Effector memory CD8-positive, alpha-beta T cell (primary cell): ENCODE results near the gene HTRA3.

Experiments used
- ATAC-seq: fragments of 150-1000 bp; cut with Tn5 transposase; replicated peaks from 2 replicates; pipeline ENCODE4 v1.10.0; 2021; ENCODE audit warnings: mild to moderate bottlenecking, moderate library complexity
- DNase-seq, 3 experiments: peaks; one replicate each; pipeline ENCODE4 v3.0.0; 2021
- H3K27ac Mint-ChIP-seq, 2 donors: one replicate each; pipeline ENCODE4 v1.8.0; 2022; ENCODE audit warnings: mild to moderate bottlenecking in 2 of 2, mixed read lengths in 2 of 2, moderate library complexity in 2 of 2
- H3K27me3 Mint-ChIP-seq, 2 donors: one replicate each; pipeline ENCODE4 v1.8.0; 2022; ENCODE audit warnings: mixed read lengths in 2 of 2
- H3K36me3 Mint-ChIP-seq: one replicate; pipeline ENCODE4 v1.8.0; 2022; ENCODE audit warnings: mild to moderate bottlenecking, moderate library complexity, mixed read lengths; ENCODE audit not compliant: insufficient read depth
- H3K4me1 Mint-ChIP-seq, 2 donors: one replicate each; pipeline ENCODE4 v1.8.0; 2022; ENCODE audit warnings: low read depth in 2 of 2, mixed read lengths in 2 of 2
- H3K4me3 Mint-ChIP-seq, 2 donors: one replicate each; pipeline ENCODE4 v1.8.0; 2022; ENCODE audit warnings: mild to moderate bottlenecking in 2 of 2, mixed read lengths in 2 of 2, moderate library complexity in 2 of 2
- H3K9me3 Mint-ChIP-seq, 2 donors: one replicate each; pipeline ENCODE4 v1.8.0; 2022; ENCODE audit warnings: mixed read lengths in 2 of 2

Gene HTRA3

DNA sequence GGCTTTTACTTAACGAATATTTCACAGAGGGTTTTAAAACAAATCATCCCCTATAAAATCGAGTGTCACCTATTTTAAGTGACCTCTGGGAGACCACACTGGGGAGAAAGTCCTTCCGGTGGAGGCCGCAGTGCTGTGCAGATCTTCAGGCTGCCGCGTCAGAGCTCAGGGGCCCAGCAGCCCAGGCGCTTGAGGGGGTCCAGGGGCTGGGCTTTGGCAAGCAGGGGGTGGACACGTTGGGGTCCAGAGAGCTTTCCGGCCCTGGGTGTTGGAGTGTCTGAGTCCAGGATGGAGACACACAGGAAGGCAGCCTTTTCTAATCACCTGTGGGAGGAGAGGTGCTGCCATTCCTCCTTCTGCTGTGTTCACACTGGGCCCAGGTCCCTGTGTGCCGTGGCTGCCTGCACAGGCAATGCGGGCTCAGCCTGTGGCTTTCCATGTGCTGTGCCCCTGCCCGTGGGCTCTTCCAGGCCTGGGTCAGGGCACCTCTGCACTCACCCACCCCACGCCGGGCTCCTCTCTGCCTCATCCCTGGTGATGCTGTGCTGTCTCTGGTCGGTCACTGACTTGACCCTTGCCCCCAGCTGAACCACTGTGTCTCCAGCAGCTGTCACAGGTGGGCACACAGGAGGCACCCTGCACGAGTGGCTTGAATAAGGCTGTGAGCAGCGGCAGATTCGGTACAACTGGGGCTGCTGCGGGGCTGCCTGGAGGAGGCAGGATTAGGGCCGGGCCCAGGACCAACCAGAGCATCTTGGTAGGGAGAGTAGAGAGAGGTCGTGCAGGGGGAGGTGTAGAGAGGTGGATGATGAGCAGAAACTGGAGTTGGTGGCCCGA is 10.0 kb downstream of the HTRA3 start:
- H3K4me3 Mint-ChIP-seq: no peak overlapping the region
- H3K27ac Mint-ChIP-seq: no peak overlapping the region
- H3K4me1 Mint-ChIP-seq: peaks cover 0 to 5% of the 10 kb centered on the region in 2 donors
- H3K27me3 Mint-ChIP-seq: peaks cover 0 to 51% of the 10 kb centered on the region in 2 donors
- ATAC-seq (no peak), DNase-seq (no peak)
- H3K36me3 Mint-ChIP-seq: no peaks in the 10 kb centered on the region
- no peaks in the 10 kb centered on the region for H3K9me3 Mint-ChIP-seq

DNA sequence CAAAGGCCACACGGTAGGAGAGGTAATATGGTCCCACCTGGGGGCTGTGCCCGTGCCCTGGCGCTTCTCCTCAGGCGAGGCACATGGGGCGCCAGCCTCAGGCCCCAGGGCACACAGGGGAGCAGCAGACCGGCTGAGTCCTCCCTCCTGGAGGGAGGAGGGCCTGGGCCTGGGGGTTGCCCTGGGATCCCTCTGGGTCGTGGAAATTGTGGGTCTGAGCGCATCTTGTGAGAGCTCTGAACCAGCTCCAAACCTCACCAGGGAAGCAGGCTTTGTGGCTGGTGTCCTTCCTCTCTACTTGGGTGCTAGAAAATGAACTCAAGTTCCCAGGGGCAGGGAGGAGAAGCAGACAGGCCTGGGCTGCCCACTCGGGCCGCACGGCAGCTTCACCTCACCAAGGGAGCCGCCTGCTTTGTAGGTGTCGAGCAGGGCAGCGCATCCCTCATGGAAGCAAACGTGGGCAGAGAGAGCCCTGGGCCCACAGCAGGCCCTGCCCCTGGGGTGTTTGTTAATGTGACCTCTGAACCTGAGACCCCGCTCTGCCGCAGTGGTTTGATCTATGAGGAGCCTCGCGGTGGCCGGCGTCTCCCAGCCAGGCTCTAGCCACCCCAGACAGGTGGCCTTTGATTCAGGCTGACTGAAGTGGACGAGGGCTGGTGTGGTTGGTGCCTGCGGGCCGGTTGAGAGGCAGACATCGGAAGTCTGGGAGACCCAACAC is 10.8 kb downstream of the HTRA3 start:
- H3K4me3 Mint-ChIP-seq: no peak overlapping the region
- ATAC-seq (no peak), DNase-seq (no peak)
- no peak overlapping the region for H3K27ac Mint-ChIP-seq
- no peaks in the 10 kb centered on the region for H3K9me3 Mint-ChIP-seq
- H3K27me3 Mint-ChIP-seq: peaks cover 3 to 43% of the 10 kb centered on the region in 2 donors
- no peaks in the 10 kb centered on the region for H3K36me3 Mint-ChIP-seq
- H3K4me1 Mint-ChIP-seq: peaks cover 0 to 4% of the 10 kb centered on the region in 2 donors

DNA sequence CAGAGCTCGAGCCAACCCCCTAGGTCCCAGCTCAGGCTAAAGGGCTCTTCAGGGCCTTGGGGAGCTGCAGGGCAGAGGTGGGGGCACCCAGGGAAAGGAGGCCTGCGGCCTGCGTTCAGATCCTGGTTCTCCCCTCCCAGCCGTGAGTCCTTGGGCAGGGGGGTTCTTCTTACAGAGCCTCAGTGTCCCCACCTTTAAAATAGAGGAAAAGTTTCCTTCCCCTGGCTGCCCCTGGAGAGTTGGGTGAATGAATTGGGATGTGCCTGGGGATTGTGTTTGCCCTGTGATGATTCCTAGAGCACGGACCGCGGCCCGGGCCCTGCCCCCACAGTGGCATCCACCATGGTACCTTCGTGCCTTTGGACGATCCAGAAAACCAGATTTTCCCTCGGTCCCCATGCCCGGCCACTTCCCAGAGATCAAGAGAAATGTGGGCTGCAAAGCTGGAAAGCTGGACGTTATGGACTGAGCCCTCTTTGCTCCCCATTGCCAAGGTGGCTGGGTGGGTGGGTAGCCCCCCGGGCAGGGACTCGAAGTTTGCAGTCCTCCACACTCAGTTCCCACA is 11.4 kb downstream of the HTRA3 start:
- Mint-ChIP-seq H3K27me3 (peaks cover 6 to 37% of the 10 kb centered on the region in 2 donors), H3K36me3 (no peaks in the 10 kb centered on the region)

DNA sequence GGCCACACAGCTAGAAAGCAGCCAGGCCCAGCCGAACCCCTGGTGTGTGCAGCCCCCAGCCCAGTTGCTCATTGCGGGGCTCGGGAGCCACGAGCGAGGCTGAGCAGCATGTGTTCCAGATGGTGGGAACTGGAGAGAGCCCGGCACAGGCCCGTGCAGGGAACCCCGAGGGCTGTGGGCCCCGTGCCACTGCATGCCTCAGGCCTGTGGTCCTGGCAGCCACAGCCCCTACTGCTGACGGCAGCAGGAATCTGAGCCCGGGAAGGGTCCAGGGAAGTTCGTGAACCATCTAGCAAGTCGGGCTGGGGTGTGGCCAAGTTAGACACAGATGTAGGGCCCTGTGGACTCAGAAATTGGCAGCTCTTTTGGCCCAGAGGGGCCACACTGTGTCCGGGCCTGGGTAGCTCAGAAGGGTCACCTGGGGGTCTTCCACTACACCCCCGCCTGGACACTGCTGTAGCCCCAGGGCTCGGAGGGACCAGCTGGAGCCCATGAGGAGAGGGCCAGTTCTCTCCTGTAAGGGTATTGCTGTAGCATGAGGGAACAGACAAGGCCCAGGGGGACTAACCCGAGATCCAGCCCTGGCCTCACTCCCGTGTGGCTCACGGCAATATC is 12.1 kb downstream of the HTRA3 start:
- no peak for DNase-seq
- H3K9me3 Mint-ChIP-seq: no peaks in the 10 kb centered on the region
- H3K36me3 Mint-ChIP-seq: no peaks in the 10 kb centered on the region
- ATAC-seq: no peak
- H3K4me3 Mint-ChIP-seq: no peak overlapping the region
- peaks cover 6 to 35% of the 10 kb centered on the region in 2 donors for H3K27me3 Mint-ChIP-seq
- peaks cover 0 to 5% of the 10 kb centered on the region in 2 donors for H3K4me1 Mint-ChIP-seq
- H3K27ac Mint-ChIP-seq: no peak overlapping the region

More for the DNA sequence above, 11.4 kb downstream of the HTRA3 start:
- no peak overlapping the region for H3K27ac Mint-ChIP-seq
- no peaks in the 10 kb centered on the region for H3K9me3 Mint-ChIP-seq
- no peak for DNase-seq
- ATAC-seq: no peak
- peaks cover 0 to 5% of the 10 kb centered on the region in 2 donors for H3K4me1 Mint-ChIP-seq
- H3K4me3 Mint-ChIP-seq: no peak overlapping the region

DNA sequence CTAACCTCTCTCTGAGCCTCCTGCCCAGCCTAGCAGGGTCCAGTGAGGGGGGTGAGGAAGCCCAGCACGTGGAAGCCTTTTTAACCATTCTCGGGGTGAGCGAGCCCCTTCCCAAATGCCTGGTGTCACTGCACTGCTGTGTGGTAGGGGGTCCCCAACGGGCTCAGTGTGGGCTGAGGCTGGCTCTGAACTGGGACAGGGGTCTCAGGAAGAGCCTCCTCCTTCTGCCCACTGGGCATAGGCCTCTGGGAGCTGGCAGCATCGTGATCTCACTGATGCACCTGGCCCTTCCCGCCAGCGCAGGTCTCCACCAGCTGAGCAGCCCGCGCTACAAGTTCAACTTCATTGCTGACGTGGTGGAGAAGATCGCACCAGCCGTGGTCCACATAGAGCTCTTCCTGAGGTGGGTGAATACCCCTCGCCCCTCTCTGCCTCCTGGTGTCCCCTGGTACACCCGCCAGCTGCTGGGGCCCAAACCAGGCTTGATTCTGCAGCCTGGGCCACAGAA is 12.6 kb downstream of the HTRA3 start:
- H3K9me3 Mint-ChIP-seq: no peaks in the 10 kb centered on the region
- ATAC-seq: no peak
- peaks cover 6 to 35% of the 10 kb centered on the region in 2 donors for H3K27me3 Mint-ChIP-seq
- no peaks in the 10 kb centered on the region for H3K36me3 Mint-ChIP-seq
- DNase-seq: no peak
- H3K4me3 Mint-ChIP-seq: no peak overlapping the region
- H3K4me1 Mint-ChIP-seq: peaks cover 0 to 5% of the 10 kb centered on the region in 2 donors
- peak overlapping the region in 1 of 2 donors; percentile 45 for H3K27ac Mint-ChIP-seq

DNA sequence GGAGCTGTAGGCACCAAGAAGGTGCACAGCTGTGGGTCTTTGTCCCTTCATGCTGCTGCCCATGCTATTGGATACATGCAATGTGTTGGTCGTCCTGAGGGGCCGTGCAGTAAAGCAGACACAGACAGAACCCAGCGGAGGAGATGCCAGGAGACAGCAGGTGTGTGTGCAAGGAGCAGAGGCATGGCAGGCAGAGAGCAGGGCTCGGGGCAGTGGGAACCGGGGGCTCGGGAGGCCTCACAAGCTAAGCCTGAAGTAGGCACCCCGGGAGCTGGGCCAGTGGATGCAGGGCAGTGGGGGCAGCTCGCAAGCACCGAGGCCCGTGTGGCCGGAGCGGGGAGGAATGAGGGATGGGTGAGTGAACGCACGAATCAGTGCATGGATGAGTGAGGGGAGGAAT is 13.2 kb downstream of the HTRA3 start:
- no peaks in the 10 kb centered on the region for H3K36me3 Mint-ChIP-seq
- no peak overlapping the region for H3K4me3 Mint-ChIP-seq
- peaks cover 0 to 5% of the 10 kb centered on the region in 2 donors for H3K4me1 Mint-ChIP-seq
- ATAC-seq (no peak), DNase-seq (no peak)
- no peaks in the 10 kb centered on the region for H3K9me3 Mint-ChIP-seq
- H3K27ac Mint-ChIP-seq: peak overlapping the region in 1 of 2 donors; percentile 45
- peaks cover 6 to 31% of the 10 kb centered on the region in 2 donors for H3K27me3 Mint-ChIP-seq

DNA sequence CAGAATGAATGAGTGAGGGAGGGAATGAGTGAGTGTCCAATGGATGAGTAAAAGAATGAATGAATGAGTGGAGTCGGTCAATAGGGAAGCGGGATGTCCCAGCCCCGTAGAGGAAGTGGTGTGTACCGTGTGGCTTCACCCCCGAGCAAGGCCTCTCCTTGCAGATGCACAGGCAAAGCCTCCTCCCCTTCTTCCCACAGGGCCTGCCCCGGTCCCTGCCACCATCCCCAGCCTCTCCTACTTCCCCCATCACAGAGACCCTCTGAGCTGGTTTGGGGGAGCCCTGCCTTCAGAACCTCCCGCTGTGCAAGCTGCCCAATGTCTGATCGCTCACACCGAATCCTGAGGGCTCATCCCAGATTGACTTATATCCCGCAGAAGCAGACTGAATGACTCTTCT is 13.6 kb downstream of the HTRA3 start:
- Mint-ChIP-seq H3K36me3 (no peaks in the 10 kb centered on the region), H3K9me3 (no peaks in the 10 kb centered on the region), H3K4me1 (peaks cover 0 to 5% of the 10 kb centered on the region in 2 donors), H3K27me3 (peaks cover 6 to 30% of the 10 kb centered on the region in 2 donors), H3K27ac (no peak overlapping the region), H3K4me3 (no peak overlapping the region)
- DNase-seq (no peak), ATAC-seq (no peak)

DNA sequence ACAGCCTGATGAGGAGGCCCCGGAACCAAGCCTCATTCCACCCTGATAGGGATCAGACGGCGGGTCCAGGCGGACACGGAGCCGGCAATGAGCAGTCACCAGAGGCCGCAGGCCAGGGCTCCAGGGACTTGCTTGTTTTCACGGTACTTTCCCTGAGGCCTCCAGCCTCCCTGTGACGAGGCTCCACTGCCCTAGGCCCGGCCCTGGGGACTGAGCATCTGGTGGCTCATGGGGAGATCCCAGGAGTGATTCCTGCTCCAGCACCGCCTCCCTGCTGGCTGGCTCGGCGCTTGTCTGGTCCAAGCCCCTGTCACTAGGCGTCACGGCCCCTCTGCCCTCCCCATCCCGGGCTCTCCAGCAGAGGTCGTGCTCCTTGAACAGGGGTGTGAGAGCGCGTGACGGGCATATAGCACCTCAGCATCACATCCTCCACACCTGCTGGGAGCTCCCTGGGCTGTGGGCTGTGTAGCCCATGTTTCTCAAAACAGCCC is 14.1 kb downstream of the HTRA3 start:
- Mint-ChIP-seq H3K4me3 (no peak overlapping the region), H3K9me3 (no peaks in the 10 kb centered on the region), H3K4me1 (peaks cover 0 to 5% of the 10 kb centered on the region in 2 donors), H3K36me3 (no peaks in the 10 kb centered on the region), H3K27ac (no peak overlapping the region), H3K27me3 (peaks cover 6 to 30% of the 10 kb centered on the region in 2 donors)
- DNase-seq: no peak
- ATAC-seq: no peak

DNA sequence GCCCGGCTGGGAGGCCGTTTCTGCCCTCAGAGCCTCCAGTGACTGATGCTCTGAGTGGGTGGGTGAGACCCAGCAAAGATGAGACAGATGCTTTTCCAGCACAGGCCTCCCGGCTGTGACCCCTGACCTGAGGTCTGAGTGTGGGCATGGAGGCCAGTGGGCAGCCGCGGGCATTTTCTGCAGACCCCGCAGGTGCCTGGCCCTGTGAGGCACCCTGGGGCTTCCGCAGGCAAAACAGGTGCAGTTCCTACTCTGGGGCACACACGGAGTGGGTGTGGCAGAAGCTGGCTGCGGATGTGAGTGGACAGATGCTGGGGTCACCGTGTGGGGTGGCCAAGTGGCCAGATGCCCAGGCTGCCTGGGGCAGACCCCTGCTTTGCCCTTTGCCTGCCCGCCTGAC is 14.8 kb downstream of the HTRA3 start:
- H3K36me3 Mint-ChIP-seq: no peaks in the 10 kb centered on the region
- DNase-seq (no peak), ATAC-seq (no peak)
- H3K4me1 Mint-ChIP-seq: peaks cover 0 to 3% of the 10 kb centered on the region in 2 donors
- no peak overlapping the region for H3K4me3 Mint-ChIP-seq
- no peaks in the 10 kb centered on the region for H3K9me3 Mint-ChIP-seq
- H3K27me3 Mint-ChIP-seq: peaks cover 6 to 30% of the 10 kb centered on the region in 2 donors
- no peak overlapping the region for H3K27ac Mint-ChIP-seq

DNA sequence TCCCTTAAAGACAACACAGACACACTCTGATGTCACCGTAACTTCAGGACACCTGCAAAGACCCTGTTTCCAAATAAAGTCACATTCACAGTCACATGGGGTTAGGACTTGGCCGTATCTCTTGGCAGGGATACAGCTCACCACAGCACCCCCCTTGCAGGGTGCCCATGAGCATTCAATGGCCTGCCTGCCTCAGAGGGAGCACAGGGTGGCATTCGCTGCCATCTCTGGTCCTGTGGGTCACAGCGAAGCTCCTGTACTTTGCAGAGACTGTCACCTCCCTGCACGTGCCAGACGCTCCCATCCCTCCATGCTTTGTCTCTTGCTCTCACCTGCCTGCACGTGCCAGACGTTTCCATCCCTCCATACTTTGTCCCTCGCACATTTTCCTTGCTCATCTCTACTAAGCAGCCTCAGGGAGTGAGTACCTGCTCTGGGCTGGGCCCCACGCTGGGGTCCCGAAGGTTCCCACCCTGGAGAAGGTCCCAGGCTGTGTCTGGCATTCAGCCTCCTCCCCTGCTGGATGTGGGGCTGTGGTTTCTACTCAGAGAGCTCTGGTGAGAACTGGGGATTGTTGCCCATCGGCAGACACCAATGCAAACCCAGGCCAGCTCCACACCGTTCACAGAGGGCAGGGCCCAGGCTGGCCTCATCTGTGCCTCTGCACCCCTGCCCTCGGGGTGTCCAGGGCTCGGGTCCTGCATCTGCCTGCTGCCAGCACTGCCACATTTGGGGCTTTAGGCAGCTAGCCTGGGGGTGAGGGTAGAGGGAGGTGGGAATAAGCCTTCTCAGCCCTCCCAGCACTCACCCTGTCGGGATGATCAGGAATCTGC is 15.8 kb downstream of the HTRA3 start:
- Mint-ChIP-seq H3K4me3 (no peak overlapping the region), H3K4me1 (peaks cover 0 to 3% of the 10 kb centered on the region in 2 donors), H3K36me3 (no peaks in the 10 kb centered on the region), H3K27me3 (peaks cover 6 to 30% of the 10 kb centered on the region in 2 donors), H3K27ac (no peak overlapping the region), H3K9me3 (no peaks in the 10 kb centered on the region)
- DNase-seq (no peak), ATAC-seq (no peak)

DNA sequence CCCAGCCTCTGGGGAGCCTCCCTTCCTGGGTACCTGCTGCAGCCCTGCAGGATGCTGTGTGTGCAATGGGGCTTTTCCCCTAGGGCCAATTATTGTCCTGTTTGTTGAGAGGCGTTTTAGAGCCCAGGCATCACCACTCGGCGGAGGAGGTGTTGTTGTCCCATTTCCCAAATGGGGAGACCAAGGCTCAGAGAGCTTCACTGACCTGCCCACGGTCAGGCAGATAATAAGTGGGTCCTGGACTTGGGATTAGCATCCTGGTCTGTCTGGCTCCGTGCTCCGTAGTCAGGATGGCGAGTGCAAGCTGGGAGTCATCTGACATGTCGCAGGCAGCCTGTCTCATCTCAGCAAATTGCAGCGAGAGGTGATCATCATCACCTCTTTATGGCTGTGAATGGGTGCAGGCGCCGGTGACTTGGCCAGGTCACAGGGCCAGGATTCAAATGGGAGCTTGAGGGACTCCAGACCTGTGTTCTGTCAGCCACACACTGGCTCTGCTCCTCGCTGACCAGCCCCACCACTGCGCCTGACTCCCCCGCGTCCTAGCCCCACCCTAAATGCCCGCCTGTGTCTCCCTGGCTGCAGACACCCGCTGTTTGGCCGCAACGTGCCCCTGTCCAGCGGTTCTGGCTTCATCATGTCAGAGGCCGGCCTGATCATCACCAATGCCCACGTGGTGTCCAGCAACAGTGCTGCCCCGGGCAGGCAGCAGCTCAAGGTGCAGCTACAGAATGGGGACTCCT is 16.6 kb downstream of the HTRA3 start:
- H3K27me3 Mint-ChIP-seq: peaks cover 6 to 23% of the 10 kb centered on the region in 2 donors
- DNase-seq: no peak
- no peak overlapping the region for H3K4me3 Mint-ChIP-seq
- no peak for ATAC-seq
- no peaks in the 10 kb centered on the region for H3K9me3 Mint-ChIP-seq
- H3K36me3 Mint-ChIP-seq: no peaks in the 10 kb centered on the region
- H3K27ac Mint-ChIP-seq: no peak overlapping the region
- peaks cover 0 to 3% of the 10 kb centered on the region in 2 donors for H3K4me1 Mint-ChIP-seq
